Measurements from ENCODE around the gene HOXA7.

The HOXA7 gene

DNA sequence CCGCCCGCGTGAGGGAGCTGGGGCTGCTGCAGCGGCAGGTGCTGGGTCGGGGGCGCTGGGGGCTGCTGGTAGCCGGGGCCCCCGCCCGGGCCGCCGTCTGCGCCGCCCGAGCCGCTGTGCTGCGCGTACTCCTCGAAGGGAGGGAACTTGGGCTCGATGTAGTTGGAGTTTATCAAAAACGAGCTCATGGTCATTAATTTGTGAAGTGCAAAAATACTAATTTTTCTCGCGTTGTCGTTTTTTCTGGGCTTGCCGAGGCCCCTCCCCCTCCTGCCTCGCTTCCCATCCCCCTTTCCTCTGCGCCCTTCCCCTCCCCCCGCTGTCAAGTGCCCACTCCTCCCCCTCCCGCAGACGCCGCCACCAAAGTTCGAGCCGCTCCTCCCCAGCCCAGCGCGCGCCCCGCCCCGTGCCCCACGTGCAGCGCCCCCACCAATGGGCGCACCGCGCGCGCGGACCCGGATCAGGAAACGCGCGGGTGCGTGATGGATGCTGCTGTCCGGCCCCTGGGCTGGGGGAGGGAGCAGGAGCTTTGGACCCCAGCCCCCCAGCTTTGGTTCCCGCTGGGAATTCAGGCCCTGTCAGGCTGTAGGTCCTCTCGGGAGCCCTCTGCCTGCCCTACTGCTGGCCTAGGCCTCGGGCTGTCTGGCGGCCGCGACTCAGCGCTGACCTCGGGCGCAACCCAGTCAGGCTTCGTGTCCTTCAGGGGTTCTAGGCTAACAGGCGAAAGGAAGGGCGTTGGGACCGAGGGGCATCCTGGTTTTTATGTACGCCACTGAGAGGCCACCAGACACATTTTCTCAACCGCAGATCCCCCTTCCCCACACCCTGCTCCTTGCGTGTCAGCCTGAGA, 25.7 kb downstream of the HOXA7 start, which contains the start of gene HOXA4:
Gene HOXA4 (minus strand): TSS at position 218 of the 850 bp plus-strand sequence. CDS start 24 bp downstream, at position 194.
- DNase-seq, result no peak

DNA sequence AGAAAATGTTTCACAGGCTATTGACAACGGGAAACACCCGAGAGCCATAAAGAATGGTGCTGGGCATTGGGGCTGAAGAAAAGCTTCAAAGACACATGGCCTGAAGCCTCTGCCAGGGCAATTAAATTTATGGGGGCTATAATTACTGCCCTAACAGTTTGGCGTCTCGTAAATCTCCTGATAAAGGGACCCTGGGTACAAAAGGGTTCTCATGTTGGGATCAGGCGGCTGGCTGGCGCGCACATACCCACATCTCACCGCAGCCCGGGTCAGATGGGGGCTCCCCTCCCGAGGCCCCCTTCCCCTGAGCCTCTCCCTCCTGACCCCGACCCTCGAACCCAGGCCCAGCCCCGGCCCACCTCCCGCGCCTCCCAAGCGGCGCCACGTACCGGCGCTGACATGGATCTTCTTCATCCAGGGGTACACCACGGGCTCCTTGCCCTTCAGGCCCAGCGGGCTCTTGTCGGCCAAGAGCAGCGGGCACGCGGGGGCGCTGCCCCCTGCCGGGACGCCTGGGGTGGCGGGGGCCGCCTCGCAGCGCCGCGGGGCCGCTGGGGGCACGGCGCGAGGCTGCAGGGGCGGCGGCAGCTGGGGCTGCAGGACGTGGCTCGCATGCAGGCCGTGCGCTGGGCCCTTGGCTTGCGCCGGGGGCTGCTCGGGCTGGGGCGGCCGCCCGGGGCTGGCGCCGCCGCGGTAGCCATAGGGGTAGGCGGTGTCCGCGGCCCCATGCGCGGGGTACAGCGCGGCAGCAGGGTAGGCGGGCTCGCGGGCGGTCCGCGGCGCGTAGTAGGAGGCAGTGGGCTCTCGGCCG, 26.5 kb downstream of the HOXA7 start:
- no peak for DNase-seq

DNA sequence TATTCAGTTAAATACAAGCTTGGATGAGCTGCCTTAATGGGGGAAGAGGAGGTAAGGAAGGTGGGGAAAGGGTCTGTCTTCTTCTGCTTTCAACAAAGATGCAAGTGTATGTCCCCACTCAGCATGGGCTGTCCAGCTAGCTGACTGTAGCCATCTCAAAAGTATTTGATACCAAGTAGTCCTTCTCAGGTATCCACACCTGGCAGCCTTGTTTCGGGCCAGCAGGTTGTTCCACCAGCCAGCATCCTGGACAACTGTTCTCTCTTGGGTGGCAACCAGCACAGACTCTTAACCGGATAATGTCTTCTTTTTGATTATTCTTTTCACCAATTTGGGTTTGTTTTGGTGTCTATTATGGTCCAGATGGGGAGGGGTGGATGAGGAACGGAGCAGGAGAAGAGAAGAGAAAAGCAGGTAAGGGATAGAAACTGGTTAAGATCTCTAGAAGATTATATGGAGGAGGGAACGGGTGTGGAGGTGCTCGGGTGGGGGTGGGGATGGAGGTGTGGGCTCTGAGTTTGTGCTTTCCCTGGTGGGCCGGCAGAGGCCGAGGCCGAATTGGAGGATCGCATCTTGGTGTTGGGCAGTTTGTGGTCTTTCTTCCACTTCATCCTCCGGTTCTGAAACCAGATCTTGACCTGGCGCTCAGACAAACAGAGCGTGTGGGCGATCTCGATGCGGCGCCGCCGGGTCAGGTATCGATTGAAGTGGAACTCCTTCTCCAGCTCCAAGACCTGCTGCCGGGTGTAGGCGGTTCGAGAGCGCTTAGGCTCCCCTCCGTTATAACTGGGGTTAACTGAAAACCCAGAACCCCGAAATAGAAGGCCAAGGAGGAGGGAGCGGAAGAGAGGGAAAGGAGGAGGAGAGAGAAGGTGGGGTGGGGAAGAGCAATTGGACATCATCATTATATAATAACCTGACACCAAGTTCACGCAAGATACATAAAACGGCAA, 27.4 kb downstream of the HOXA7 start:
- DNase-seq, result no peak

- DNase-seq, result no peak
Observed at GRCh38 chr7:27128034-27128433, 28.4 kb downstream of the HOXA7 start.

GRCh38 chr7:27126596-27127327, 29.7 kb downstream of the HOXA7 start:
- DNase-seq, result no peak

DNA sequence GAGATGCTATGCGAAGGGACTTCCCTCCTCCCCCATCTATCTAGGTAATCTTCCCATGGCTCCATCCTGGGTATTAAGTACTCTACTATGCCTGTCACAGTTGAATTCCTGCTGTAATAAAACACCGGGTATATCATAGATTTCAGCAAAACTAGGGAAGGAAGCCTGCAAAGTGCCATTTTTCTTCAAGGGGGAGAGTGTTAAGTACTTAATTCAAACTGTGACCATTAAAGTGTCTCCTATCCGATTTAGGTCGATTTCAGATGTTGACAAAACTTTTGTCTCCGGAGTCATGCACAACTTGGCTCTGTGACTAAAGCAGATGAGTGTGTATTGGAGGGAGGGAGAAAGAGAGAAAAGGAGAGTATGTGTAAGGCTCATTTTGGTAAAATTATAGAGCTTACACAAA, 30.5 kb downstream of the HOXA7 start:
- DNase-seq, result no peak

GRCh38 chr7:27124902-27125689, 31.4 kb downstream of the HOXA7 start:
- DNase-seq, result no peak

- DNase-seq, result no peak
Observed at GRCh38 chr7:27124096-27124901, 32.2 kb downstream of the HOXA7 start.

- DNase-seq, result no peak
Observed at GRCh38 chr7:27123477-27124053, 32.9 kb downstream of the HOXA7 start.

DNA sequence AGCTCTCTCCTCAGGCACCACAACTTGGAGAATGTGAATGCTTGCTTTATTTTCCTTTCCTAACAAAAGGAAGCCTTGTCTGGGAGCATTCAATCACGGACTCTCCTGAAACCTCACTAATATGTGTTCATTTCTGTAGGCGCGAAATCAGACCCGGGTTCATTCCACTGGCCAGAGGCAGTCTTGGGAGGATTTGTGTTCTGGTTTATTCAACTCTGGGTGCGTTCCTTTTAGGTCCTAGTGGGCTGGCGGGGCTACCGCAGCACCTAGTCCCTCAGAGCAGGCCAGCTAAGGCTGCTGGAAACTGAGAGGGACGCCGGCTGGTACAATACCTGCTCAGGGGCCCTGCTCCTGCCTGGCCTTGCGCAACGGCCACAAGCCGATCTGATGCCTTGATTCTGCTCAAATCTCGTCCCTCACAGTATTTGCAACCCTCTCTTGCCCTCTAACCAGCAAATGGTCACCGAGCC, 33.4 kb downstream of the HOXA7 start:
- DNase-seq, result no peak

GRCh38 chr7:27122077-27122910, 34.2 kb downstream of the HOXA7 start:
- no peak for DNase-seq

DNA sequence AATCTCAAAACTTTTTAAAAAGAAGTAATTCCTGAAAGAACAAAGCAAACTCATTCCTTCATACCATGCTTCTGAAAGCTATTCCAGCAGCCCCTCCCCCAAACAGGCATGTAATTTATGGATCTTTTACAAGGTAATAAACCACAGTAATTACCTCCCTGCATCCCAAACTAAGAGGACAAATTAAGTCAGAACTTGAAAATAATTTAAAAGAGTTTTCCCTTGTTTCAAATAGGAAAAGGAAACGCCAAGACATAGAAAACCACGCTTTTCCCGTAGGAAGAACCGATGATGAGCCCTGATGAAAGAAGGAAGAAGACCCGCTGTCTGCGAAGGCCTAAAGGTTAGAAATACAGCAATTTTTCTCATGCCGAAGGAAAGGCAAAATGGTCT, 34.8 kb downstream of the HOXA7 start:
- no peak for DNase-seq

GRCh38 chr7:27119412-27119911, 37.0 kb downstream of the HOXA7 start:
- no peak for DNase-seq

DNA sequence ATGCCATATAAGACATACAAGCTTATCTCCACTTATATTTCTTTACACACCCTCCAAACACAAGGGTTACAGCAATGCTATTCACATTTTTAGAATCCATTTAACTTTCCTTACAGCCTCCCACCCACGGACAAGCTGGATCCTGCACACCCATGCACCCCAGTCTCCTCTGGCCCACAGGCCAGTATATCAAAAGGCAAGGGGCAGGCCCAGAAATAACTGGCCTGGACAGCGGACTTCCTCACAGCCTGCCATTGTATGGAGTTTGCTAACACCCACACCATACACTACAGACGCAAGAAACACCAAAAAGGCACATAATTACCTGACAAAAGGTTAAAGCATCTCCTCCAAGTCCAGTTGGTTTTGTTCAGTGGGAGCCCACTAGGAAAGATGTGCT, 37.9 kb downstream of the HOXA7 start:
- DNase-seq, result no peak

- no peak for DNase-seq
Observed at GRCh38 chr7:27117887-27118491, 38.5 kb downstream of the HOXA7 start.

DNA sequence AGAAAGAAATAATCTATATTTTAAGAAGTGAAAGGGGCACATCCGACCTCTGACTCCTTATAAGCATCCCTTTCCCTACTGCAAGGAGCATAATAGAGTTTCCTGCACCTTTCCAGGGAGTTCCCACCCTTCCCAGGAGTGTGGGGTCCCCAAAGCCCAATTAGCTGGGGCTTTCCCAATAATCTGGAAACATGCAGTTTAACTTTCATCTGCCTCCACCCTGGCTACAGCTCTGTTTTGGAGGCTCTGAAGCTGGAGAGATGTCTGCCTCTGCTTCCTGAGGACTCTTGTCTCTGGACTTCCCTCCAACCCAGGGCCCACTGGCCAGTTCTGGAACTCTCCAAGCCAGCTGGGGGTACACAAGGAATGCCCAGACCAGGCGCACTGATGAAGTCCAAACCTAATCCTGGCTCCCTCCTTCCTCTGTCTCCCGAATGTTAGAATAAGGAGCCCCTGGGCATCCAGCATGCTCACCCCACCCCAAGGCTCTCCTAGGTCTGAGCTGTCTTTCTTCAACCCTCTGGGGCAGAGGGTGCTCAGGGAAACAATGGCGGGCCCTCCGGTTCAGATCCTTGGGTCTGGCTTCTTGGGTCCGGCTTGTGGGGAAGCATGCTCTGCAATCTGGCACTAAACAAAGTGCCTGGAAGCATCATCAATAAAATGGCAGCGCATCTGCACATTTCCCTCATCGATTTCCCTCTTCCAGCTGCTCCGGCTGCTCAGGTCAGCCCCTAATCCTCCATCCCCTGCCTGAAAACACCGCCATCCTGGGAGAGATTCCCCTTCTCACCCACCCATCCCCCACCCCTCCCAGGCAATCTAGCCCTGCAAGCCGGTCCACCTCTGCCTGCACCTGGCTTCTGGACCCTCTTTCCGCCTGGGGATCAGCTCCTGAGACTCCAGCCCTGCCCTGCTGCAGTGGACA, 39.3 kb downstream of the HOXA7 start:
- no peak for DNase-seq
